NCI-H2196 (cell line): Measurements from ENCODE around the gene STARD9.
"Not testable (repeated sequence)": the region's sequence is repeated elsewhere in the genome, so short reads cannot be mapped to it uniquely, and the experiment has no call there.

ENCODE experiments used
- DNase-seq: peaks from one replicate; lab custom pipeline; 2025; ENCODE audit not compliant: unreplicated experiment; lab: John Stamatoyannopoulos, UW

Gene STARD9

DNA sequence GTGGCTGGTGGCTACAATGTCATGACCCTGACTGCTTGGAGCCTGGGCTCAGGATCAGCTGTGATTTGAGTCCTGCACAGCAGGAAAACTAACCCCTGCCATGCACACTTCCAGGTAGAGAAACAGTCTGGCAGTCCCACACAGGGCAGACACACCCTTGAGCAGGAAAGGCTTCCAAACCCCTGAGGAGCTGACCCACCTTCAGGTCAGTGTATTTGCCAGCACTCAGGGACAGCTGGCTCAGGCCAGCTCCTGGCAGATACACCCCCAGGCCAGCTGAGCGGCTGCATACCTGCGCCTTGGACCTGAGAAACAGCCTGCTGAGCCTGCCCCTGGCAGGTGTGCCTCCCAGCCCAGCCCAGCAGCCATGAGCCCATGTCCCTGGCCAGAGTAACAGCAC is 183.7 kb downstream of the STARD9 start:
- no peak for DNase-seq

GRCh38 chr15:42760759-42761158 is 185.4 kb downstream of the STARD9 start:
- DNase-seq: no peak

DNA sequence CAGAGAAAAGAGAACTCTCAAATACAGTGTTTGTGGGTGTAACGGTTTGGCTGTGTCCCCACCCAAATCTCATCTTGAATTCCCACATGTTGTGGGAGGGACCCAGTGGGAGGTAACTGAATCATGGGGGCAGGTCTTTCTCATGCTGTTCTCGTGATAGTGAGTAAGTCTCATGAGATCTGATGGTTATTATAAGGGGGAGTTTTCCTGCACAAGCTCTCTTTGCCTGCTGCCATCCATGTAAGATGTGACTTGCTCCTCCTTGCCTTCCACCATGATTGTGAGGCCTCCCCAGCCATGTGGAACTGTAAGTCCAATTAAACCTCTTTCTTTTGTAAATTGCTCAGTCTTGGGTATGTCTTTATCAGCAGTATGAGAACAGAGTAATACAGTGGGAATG is 186.4 kb downstream of the STARD9 start:
- DNase-seq: not testable (repeated sequence)

GRCh38 chr15:42764154-42764731 is 188.8 kb downstream of the STARD9 start:
- DNase-seq: not testable (repeated sequence)

DNA sequence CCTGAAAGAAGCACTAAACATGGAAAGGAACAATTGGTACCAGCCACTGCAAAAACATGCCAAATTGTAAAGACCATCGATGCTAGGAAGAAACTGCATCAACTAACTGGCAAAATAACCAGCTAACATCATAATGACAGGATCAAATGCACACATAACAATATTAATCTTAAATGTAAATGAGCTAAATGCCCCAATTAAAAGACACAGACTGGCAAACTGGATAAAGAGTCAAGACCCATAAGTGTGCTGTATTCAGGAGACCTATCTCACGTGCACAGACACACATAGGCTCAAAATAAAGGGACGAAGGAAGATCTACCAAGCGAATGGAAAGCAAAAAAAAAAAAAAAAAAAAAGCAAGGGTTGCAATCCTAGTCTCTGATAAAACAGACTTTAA is 190.7 kb downstream of the STARD9 start:
- not testable (repeated sequence) for DNase-seq
